Esophagus muscularis mucosa (tissue), 4 donors: Measurements from ENCODE around the gene ZCCHC17. TPM values are rescaled to one million over a fixed set of nuclear protein-coding genes. Genes with fewer than 3 reads are reported as not detected.
"Not testable (repeated sequence)": the region's sequence is repeated elsewhere in the genome, so short reads cannot be mapped to it uniquely, and the experiment has no call there.

Source experiments
- DNase-seq: peaks from one replicate; pipeline ENCODE4 v3.0.0-alpha.2; 2017; ENCODE audit errors: extremely low spot score
- H3K27ac ChIP-seq, 4 donors: fragments of 200-600 bp; sonication (generic); replicated peaks in 1 of 4; 1 replicate in 3 of 4; 2 replicates in 1 of 4; pipeline ENCODE4 v1.5.1; 2016 to 2019; ENCODE audit warnings: mild to moderate bottlenecking in 1 of 4
- H3K27me3 ChIP-seq, 4 donors: fragments of 200-600 bp; sonication (generic); one replicate each; pipeline versions ENCODE4 v1.5.1 to v1.6.0; 2016 to 2019
- H3K36me3 ChIP-seq, 4 donors: fragments of 200-600 bp; sonication (generic); one replicate each; pipeline ENCODE4 v1.5.1; 2016 to 2019
- H3K4me1 ChIP-seq, 4 donors: fragments of 200-600 bp; sonication (generic); one replicate each; pipeline ENCODE4 v1.5.1; 2016 to 2019
- H3K4me3 ChIP-seq, 4 donors: fragments of 200-600 bp; sonication (generic); 1 replicate in 2 of 4; 2 replicates in 2 of 4; pipeline ENCODE4 v1.5.1; 2016 to 2019; ENCODE audit warnings: mild to moderate bottlenecking in 4 of 4, moderate library complexity in 1 of 4
- H3K9me3 ChIP-seq, 4 donors: fragments of 200-600 bp; sonication (generic); 1 replicate in 3 of 4; 2 replicates in 1 of 4; pipeline ENCODE4 v1.5.1; 2016 to 2019
- EP300 ChIP-seq: sonication (generic); formaldehyde crosslinking; IDR thresholded peaks from one replicate; pipeline ENCODE4 v1.6.1; 2017; ENCODE audit warnings: antibody characterized with exemption
- POLR2A ChIP-seq: fragments of 450-650 bp; IDR thresholded peaks from one replicate; pipeline ENCODE4 v1.6.1; 2017; ENCODE audit warnings: antibody characterized with exemption, moderate library complexity, mild to moderate bottlenecking, low read depth
- POLR2AphosphoS5 ChIP-seq, 2 donors: sonication (generic); formaldehyde crosslinking; IDR thresholded peaks; one replicate each; pipeline ENCODE4 v1.6.1; 2017; ENCODE audit warnings: antibody characterized with exemption in 2 of 2
- WGBS: methylation state at CpG from one replicate; pipeline ENCODE4 v1.1.5; 2018; 5-methylcytosine and 5-hydroxymethylcytosine counted together
- intact Hi-C: fragments of 100-400 bp; cut with DNase I; formaldehyde crosslinking; loops from one replicate; pipeline ENCODE4 v1.15.1; 2023
- total RNA-seq, 4 donors: library from RNA; depleted of rRNA; stranded (reverse); fragments of >200 nt; gene quantifications; one replicate each; pipeline versions ENCODE4 v1.1.0 to v1.2.1, GENCODE V29; 2016
- TF ChIP-seq, protein P1 (sequence below), 3 experiments: fragments of 200-600 bp in 2 of 3; fragments of 450-650 bp in 1 of 3; sonication (generic) in 2 of 3; IDR thresholded peaks; one replicate each; pipeline ENCODE4 v1.5.1; 2017 to 2019; ENCODE audit warnings: antibody characterized with exemption in 3 of 3, mild to moderate bottlenecking in 2 of 3, moderate library complexity in 1 of 3

Gene ZCCHC17
- total RNA-seq, 4 donors from 2014 or later, result 20.9 to 29.6 (median 26.1) TPM

- intact Hi-C loops, result no loop called here
- Histone ChIP-seq H3K36me3 (peaks cover 33 to 90% (median 83%) of the 10 kb centered on the region in 4 donors), H3K27me3 (no peaks in the 10 kb centered on the region), H3K4me1 (peaks cover 0 to 13% (median 7%) of the 10 kb centered on the region in 4 donors), H3K9me3 (no peaks in the 10 kb centered on the region), H3K4me3 (no peak overlapping the region), H3K27ac (no peak overlapping the region)
- no peak for DNase-seq
- TF ChIP-seq EP300, result no peak
- no peak for TF ChIP-seq POLR2A
- TF ChIP-seq POLR2AphosphoS5 (IDR thresholded peaks at IDR 0.05), result no peak
- TF ChIP-seq, protein P1, sequence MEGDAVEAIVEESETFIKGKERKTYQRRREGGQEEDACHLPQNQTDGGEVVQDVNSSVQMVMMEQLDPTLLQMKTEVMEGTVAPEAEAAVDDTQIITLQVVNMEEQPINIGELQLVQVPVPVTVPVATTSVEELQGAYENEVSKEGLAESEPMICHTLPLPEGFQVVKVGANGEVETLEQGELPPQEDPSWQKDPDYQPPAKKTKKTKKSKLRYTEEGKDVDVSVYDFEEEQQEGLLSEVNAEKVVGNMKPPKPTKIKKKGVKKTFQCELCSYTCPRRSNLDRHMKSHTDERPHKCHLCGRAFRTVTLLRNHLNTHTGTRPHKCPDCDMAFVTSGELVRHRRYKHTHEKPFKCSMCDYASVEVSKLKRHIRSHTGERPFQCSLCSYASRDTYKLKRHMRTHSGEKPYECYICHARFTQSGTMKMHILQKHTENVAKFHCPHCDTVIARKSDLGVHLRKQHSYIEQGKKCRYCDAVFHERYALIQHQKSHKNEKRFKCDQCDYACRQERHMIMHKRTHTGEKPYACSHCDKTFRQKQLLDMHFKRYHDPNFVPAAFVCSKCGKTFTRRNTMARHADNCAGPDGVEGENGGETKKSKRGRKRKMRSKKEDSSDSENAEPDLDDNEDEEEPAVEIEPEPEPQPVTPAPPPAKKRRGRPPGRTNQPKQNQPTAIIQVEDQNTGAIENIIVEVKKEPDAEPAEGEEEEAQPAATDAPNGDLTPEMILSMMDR (IDR thresholded peaks at IDR 0.05), result no peak
- 81% methylated on average over 1 of the region's 1 CpG for WGBS
Observed at GRCh38 chr1:31264790-31265386, 31.9 kb upstream of the ZCCHC17 start.

- no peak overlapping the region for H3K27ac ChIP-seq
- no peak for DNase-seq
- no peak overlapping the region for H3K4me3 ChIP-seq
- intact Hi-C loops, result no loop called here
- 89% methylated on average over 2 of the region's 2 CpGs for WGBS
- peaks cover 0 to 13% (median 7%) of the 10 kb centered on the region in 4 donors for H3K4me1 ChIP-seq
- H3K36me3 ChIP-seq, result peaks cover 21 to 90% (median 82%) of the 10 kb centered on the region in 4 donors
- H3K9me3 ChIP-seq, result no peaks in the 10 kb centered on the region
- no peaks in the 10 kb centered on the region for H3K27me3 ChIP-seq
- no peak for TF ChIP-seq POLR2AphosphoS5 (IDR thresholded peaks at IDR 0.05)
- TF ChIP-seq, protein P1 (IDR thresholded peaks at IDR 0.05), result no peak
- no peak for TF ChIP-seq POLR2A
- TF ChIP-seq EP300, result no peak
Observed at GRCh38 chr1:31266547-31266946, 30.3 kb upstream of the ZCCHC17 start.

DNA sequence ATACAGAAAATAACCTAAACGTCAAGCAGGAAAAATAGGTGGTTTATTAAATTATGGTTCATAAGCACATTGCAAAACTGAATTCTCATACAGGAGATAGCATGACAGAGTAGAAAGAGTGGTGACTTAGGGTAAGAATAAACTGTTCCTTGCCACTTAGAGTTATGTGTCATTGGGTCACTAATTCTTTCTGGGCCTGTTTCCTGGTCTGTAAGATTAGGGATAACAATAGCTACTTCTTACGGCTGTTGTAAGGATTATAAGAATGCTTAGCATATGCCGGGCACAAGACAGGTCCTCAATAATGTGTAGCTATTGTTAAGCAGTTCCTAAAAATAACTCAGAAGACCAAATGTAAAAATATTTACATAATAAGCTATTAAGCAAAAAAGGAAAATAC is 24.5 kb upstream of the ZCCHC17 start:
- H3K4me1 ChIP-seq, result peaks cover 0 to 13% (median 8%) of the 10 kb centered on the region in 4 donors
- intact Hi-C loops, result no loop called here
- no peak for DNase-seq
- TF ChIP-seq POLR2A, result no peak
- H3K27ac ChIP-seq, result no peak overlapping the region
- H3K9me3 ChIP-seq, result no peaks in the 10 kb centered on the region
- H3K36me3 ChIP-seq, result peaks cover 21 to 97% (median 73%) of the 10 kb centered on the region in 4 donors
- H3K4me3 ChIP-seq, result no peak overlapping the region
- 37% methylated on average over 3 of the region's 3 CpGs for WGBS
- H3K27me3 ChIP-seq, result no peaks in the 10 kb centered on the region

DNA sequence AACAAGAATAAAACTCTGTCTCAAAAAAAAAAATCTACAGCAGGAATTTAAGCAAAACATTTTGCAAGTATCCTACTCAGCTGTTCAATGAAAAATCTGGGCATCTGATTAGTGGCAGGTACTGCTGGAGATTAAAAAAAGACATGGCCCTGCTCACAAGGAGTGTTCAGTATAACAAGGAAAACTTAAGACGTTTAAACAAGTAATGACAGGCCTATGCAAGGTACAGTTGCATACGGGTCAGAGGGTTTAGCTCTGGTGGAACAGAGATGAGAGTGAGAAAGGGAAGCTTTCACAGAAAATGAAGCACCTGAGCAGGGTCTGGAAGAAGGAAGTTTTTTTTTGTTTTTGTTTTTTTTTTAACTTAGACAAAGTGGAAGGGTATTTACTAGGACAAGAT is 23.2 kb upstream of the ZCCHC17 start:
- WGBS, result 69% methylated on average over 2 of the region's 2 CpGs
- intact Hi-C loops, result no loop called here
- Histone ChIP-seq H3K4me1 (peaks cover 0 to 13% (median 8%) of the 10 kb centered on the region in 4 donors), H3K27me3 (no peaks in the 10 kb centered on the region), H3K36me3 (peaks cover 17 to 97% (median 74%) of the 10 kb centered on the region in 4 donors), H3K27ac (no peak overlapping the region), H3K4me3 (no peak overlapping the region), H3K9me3 (no peaks in the 10 kb centered on the region)
- DNase-seq, result no peak
- TF ChIP-seq, protein P1 (IDR thresholded peaks at IDR 0.05), result no peak
- TF ChIP-seq EP300 (no peak), POLR2AphosphoS5 (IDR thresholded peaks at IDR 0.05) (no peak), POLR2A (no peak)

DNA sequence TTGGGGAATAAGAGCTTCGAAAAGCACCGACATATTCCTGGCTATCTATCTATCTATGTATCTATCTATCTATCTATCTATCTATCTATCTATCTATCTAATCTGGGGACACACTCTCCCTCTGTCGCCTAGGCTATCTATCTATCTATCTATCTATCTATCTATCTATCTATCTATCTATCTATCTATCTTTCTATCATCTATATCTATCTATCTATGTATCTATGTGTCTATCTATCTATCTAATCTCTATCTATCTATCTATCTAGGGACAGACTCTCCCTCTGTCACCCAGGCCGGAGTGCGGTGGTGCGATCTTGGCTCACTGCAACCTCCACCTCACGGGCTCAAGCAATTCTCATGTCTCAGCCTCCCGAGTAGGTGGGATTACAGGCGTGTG is 14.4 kb upstream of the ZCCHC17 start:
- H3K36me3 ChIP-seq, result peaks cover 44 to 92% (median 73%) of the 10 kb centered on the region in 4 donors
- 96% methylated on average over 9 of the region's 9 CpGs for WGBS
- H3K27ac ChIP-seq, H3K4me1 ChIP-seq, H3K4me3 ChIP-seq, intact Hi-C loops, DNase-seq, H3K9me3 ChIP-seq, H3K27me3 ChIP-seq: not testable (repeated sequence)

GRCh38 chr1:31287791-31288190 is 9.0 kb upstream of the ZCCHC17 start:
- intact Hi-C loops, DNase-seq, H3K27ac ChIP-seq, H3K4me1 ChIP-seq, H3K4me3 ChIP-seq, H3K9me3 ChIP-seq, H3K27me3 ChIP-seq: not testable (repeated sequence)
- 90% methylated on average over 4 of the region's 4 CpGs for WGBS
- peaks cover 36 to 92% (median 83%) of the 10 kb centered on the region in 4 donors for H3K36me3 ChIP-seq
